Activated CD8-positive, alpha-beta memory T cell treated with anti-CD3 and anti-CD28 coated beads for 36 hours (primary cell): Measurements from ENCODE around the gene STK32C. TPM values are rescaled to one million over a fixed set of nuclear protein-coding genes. Genes with fewer than 3 reads are reported as not detected.

Experiments used
- CTCF ChIA-PET: fragments of 350-600 bp; sonication (Branson Sonifier 250); formaldehyde crosslinking; loops from one replicate; lab custom pipeline; 2021; ENCODE audit warnings: antibody characterized with exemption; lab: Charles Lee
- POLR2A ChIA-PET: fragments of 350-600 bp; sonication (Branson Sonifier 250); formaldehyde crosslinking; loops from one replicate; lab custom pipeline; 2021; ENCODE audit warnings: antibody characterized with exemption; lab: Charles Lee
- total RNA-seq, 2 experiments: library from RNA; stranded (reverse); gene quantifications; one replicate each; pipeline ENCODE4 v1.2.3, GENCODE V29; 2021

STK32C gene
- total RNA-seq, 2 experiments from 2014 or later = 15.7 to 16.3 TPM

DNA sequence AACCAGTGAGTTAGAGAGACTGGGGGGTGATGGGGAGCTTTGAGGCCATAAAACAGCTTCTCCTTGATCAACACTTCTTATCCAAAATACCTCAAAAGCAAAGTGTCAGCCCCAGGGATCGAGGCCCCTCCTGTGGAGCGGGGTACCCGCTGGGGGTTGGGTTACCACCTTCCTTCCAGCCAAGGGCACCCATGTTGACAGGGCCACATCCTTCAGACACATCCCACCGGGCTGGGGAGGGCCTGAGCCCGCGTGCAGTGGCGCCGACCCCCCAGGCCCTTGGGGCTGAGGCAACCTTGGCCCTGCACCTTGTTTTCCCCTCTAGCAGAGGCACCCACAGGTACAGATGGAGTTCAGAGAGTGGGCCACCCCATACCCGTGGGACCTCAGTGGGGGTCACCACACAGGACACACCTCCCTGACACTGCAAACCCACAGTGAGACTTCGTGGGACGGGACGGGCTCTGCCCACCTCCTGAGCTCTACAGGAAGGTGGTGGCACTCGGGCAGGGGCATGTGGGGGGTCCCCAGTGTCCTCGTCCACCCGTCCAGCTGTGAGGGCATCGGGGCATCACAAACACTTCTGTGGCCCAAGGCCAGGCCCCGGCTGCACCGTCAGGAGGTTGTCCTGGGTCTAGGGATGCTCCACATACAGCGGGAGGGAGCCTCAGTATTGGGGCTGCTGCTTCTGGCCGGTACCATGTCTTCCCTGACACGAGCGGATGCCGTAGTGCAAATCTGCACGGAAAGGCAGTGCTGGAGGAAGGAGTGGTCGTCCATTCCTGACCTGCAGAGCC is 110.3 kb downstream of the STK32C start:
- CTCF ChIA-PET = no interaction called here
- POLR2A ChIA-PET = no interaction called here

DNA sequence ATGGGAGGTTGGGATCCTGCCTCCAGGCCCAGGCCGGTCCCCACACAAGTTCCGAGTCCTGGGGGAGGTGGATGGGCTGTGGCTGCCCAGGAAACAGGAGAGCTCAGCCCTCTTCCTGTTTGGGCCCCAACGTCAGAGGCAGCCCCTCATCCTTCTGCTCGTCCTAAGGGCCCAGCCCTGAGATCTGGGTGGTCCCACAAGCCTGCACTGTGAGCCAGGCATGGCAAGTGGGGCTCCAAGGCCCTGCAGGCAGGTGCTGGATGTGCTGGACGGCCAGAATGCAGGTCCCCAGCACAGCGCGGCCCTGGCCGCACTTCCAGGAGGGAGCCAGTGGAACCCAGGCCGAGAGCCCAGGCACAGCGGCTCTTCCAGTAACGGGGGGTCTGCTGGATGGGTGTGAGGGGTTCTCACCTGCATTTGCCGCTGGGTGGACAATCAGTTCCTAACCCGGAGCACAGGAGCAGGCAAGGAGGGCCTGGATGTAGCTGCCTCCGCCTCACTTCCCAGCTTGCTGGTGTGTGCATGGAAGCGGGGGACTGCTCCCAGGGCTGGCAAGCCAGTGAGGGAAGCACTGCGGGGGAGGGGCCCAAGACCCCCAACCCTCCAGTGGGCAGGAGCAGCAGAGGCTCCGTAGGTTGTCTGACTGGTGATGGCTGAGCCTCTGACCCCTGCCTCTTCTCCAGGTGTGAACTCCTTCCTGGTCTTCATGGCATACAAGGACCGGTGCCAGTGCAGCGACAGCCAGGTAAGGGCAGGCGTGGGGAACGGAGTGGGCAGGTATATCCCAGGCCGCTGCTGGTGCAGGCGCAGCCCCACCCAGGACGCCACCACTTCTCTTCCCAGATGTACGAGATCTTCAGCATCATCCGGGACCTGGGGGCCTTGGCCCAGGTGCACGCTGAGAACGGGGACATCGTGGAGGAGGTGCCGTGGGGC is 111.3 kb downstream of the STK32C start:
- ChIA-PET POLR2A (no interaction called here), CTCF (interaction anchor here (0.6 kb wide), 1 partner anchor 20 kb away, joined by 4 read pairs; no protein-coding TSS in a partner anchor)

DNA sequence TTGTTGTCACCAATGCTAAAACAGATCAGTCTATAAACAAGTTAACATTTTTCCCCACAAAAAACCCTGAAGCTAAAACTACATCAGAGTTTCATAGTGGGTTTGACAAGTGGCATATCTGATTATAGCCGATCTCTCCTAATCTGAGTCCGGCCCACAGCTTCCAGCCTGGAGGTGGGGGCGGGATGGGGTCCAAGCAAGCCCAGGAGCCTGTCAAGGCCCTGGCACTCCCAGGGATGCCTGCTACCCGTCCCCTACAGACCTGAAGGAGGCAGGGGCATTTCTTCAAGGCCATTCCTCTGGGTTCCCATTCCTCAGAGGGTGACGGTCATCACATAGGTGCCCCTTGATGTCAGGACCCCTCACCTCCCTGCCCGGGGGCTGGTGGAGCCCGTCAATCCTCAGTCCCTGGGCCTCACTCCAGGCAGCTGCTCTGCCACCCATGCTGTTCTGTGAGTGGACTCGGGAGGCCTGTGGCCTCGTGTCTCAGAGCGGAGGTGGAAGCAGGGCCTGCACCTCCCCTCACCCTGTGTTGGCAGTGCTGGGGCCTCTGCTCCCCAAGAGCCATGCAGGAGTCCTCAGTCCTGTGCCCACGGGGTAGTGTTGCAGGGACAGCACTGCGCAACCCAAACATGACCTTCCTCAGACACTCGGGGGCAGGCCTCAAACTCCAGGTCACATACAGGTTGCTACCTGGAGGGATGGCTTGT is 112.2 kb downstream of the STK32C start:
- CTCF ChIA-PET = interaction anchor here (0.6 kb wide), 1 partner anchor 21 kb away, joined by 4 read pairs; no protein-coding TSS in a partner anchor
- POLR2A ChIA-PET = no interaction called here

- ChIA-PET CTCF (no interaction called here), POLR2A (no interaction called here)
These were observed 113.0 kb downstream of the STK32C start for GRCh38 chr10:132194726-132195125.

- CTCF ChIA-PET = no interaction called here
These were observed 113.7 kb downstream of the STK32C start for GRCh38 chr10:132193907-132194552.

DNA sequence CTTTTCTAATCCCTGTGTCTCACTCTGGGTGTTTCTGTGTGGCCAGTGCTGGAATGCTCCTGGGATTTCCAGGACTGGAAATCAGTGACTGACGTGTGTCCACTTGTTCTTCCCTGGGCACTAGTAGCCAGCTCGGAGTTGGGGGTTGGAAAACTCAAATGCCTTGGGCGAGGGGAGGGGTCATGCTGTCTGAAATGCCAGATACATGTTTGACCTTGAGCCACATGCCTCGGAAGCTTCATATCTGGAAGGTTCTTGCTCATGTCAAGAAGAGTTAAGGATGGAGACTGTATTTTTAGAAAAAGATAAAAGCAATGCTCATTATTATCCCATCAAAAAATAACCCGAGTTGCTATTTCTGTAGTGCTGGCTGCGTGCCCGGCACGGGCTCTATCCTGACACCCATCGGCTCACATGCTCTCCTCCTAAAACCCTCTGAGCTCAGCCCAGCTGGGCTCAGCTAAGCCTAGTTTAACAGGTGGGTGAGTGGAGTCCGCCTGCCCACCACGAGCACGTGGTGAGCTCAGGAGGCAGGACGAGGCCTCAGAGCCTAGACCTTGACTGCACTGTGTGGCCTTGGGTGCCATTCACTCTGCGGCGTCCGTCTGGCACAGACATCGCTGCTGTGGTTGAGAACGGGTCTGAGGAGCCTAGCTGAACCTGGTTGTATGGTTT is 114.6 kb downstream of the STK32C start:
- CTCF ChIA-PET = interaction anchor here (0.6 kb wide), 1 partner anchor 25 kb away, joined by 3 read pairs; no protein-coding TSS in a partner anchor
- POLR2A ChIA-PET = no interaction called here

More at GRCh38 chr10:132193907-132194552, 113.7 kb downstream of the STK32C start:
- POLR2A ChIA-PET = no interaction called here

GRCh38 chr10:132192076-132192975 is 115.4 kb downstream of the STK32C start:
- CTCF ChIA-PET = interaction anchor here (0.6 kb wide), 1 partner anchor 24 kb away, joined by 3 read pairs; no protein-coding TSS in a partner anchor

DNA sequence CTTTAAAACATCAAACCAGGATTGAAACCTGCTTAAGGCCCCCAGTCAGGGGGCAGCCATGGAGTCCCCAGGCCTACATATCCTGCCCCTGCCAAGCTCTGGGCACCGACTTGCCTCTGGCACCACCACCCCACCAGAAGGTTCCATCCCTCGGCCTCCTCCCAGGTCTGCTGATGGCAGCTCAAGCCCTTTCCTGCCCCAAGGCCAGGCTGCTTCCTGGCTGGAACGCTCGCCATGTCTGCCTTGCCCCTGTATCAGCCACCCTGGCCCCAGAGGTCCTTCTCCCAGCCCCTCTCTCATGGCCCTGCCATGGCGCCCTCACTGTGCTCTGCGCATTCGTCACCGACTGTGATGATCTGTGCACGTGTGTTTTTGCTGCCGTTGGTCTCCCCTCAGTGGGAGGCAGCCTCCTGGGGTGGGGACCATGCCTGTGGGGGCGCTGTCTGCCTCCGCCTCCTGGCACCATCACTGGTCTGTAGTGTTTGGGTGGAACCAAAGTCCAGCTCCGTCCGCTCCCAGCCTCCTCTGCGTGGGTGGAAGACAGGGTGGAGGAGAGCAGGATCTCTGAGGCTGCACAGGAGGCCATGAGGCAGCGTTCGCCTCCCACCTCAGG is 117.8 kb downstream of the STK32C start:
- ChIA-PET CTCF (no interaction called here), POLR2A (no interaction called here)

More at GRCh38 chr10:132192076-132192975, 115.4 kb downstream of the STK32C start:
- POLR2A ChIA-PET = no interaction called here

DNA sequence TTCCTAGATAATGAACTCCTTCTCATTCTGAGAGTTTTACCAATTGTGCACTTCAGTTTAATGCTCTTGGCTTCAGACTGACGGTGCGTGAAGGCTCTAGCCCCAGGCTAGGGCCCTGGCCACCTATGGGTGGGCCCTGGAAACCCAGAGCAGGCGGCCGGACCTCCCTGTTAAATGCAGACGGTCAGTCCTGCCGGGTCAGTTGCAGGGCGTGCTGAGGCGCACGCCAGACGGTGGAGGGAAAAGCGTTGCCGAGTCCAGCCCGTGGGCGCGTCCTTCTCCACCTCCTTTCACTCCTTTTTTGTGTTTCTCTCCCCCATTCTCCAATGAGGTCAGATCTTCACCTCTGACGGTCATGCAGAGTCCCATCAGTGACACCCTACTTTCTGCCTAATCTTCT is 118.7 kb downstream of the STK32C start:
- ChIA-PET CTCF (no interaction called here), POLR2A (no interaction called here)

- POLR2A ChIA-PET = no interaction called here
- CTCF ChIA-PET = interaction anchor here (1.2 kb wide), 1 partner anchor 165 kb away, joined by 3 read pairs; no protein-coding TSS in a partner anchor
These were observed 119.4 kb downstream of the STK32C start for GRCh38 chr10:132188331-132188730.

- ChIA-PET POLR2A (no interaction called here), CTCF (interaction anchor here (1.2 kb wide), 1 partner anchor 165 kb away, joined by 3 read pairs; no protein-coding TSS in a partner anchor)
These were observed 120.2 kb downstream of the STK32C start for GRCh38 chr10:132187430-132188138.

- CTCF ChIA-PET = no interaction called here
- POLR2A ChIA-PET = no interaction called here
These were observed 121.0 kb downstream of the STK32C start, which contains the start of gene DPYSL4 for GRCh38 chr10:132186488-132187429. DPYSL4 (plus strand) TSS chr10:132186948; CDS start chr10:132187064, 116 bp downstream.

- ChIA-PET CTCF (no interaction called here), POLR2A (no interaction called here)
These were observed 121.9 kb downstream of the STK32C start for GRCh38 chr10:132185601-132186487.
